GM10266 (cell line): ENCODE measurements around the gene HNRNPDL.

Experiments used
- DNase-seq: peaks from one replicate; pipeline ENCODE4 v3.0.0; 2012; ENCODE audit errors: extremely low spot score
- CTCF ChIP-seq: IDR thresholded peaks from 2 replicates; pipeline ENCODE4 v1.5.1; 2012; ENCODE audit warnings: mild to moderate bottlenecking, low read depth; ENCODE audit not compliant: control insufficient read depth, insufficient read depth; ENCODE audit errors: missing control alignments

Gene HNRNPDL

GRCh38 chr4:82463221-82463620 lies 33.0 kb upstream of the HNRNPDL start:
- no peak for DNase-seq

GRCh38 chr4:82462415-82462831 lies 32.2 kb upstream of the HNRNPDL start:
- peak; percentile 77 for DNase-seq
- peak; percentile 82 for TF ChIP-seq CTCF

More at GRCh38 chr4:82463221-82463620, 33.0 kb upstream of the HNRNPDL start:
- TF ChIP-seq CTCF = no peak

- no peak for TF ChIP-seq CTCF
- DNase-seq = no peak
Measured at GRCh38 chr4:82461710-82462109, 31.4 kb upstream of the HNRNPDL start.

- peak; percentile 40 for DNase-seq
- no peak for TF ChIP-seq CTCF
Measured at GRCh38 chr4:82458729-82459128, 28.5 kb upstream of the HNRNPDL start.

GRCh38 chr4:82457266-82457665 lies 27.0 kb upstream of the HNRNPDL start:
- no peak for DNase-seq
- TF ChIP-seq CTCF = no peak

- TF ChIP-seq CTCF = no peak
Measured at GRCh38 chr4:82452026-82452425, 21.8 kb upstream of the HNRNPDL start.

GRCh38 chr4:82450966-82451755 lies 20.9 kb upstream of the HNRNPDL start:
- no peak for DNase-seq
- no peak for TF ChIP-seq CTCF

More at GRCh38 chr4:82452026-82452425, 21.8 kb upstream of the HNRNPDL start:
- DNase-seq = no peak
